Stimulated activated CD8-positive, alpha-beta memory T cell treated with anti-CD3 and anti-CD28 coated beads, Interleukin-15, amount 100 ng/mL, for 24 hours (primary cell): ENCODE data around the gene CAMTA1.

Experiments
- DNase-seq: peaks from one replicate; pipeline ENCODE4 v3.0.0-alpha.2; 2020; ENCODE audit warnings: low read depth

Gene CAMTA1

GRCh38 chr1:7229696-7230631, 444.7 kb downstream of the CAMTA1 start:
- no peak for DNase-seq

GRCh38 chr1:7232441-7233236, 447.4 kb downstream of the CAMTA1 start:
- no peak for DNase-seq

GRCh38 chr1:7233237-7233540, 447.9 kb downstream of the CAMTA1 start:
- no peak for DNase-seq

- DNase-seq: no peak
Measured at GRCh38 chr1:7233646-7234470, 448.6 kb downstream of the CAMTA1 start.

GRCh38 chr1:7234471-7234755, 449.2 kb downstream of the CAMTA1 start:
- no peak for DNase-seq

- no peak for DNase-seq
Measured at GRCh38 chr1:7235871-7236517, 450.7 kb downstream of the CAMTA1 start.

- DNase-seq: no peak
Measured at GRCh38 chr1:7236844-7237515, 451.7 kb downstream of the CAMTA1 start.

GRCh38 chr1:7247158-7247557, 461.9 kb downstream of the CAMTA1 start:
- no peak for DNase-seq

GRCh38 chr1:7247791-7248548, 462.7 kb downstream of the CAMTA1 start:
- DNase-seq: no peak

GRCh38 chr1:7248549-7249199, 463.4 kb downstream of the CAMTA1 start:
- no peak for DNase-seq

GRCh38 chr1:7249516-7249915, 464.3 kb downstream of the CAMTA1 start:
- no peak for DNase-seq

- DNase-seq: no peak
Measured at GRCh38 chr1:7250176-7250575, 464.9 kb downstream of the CAMTA1 start.

- DNase-seq: no peak
Measured at GRCh38 chr1:7250597-7251453, 465.6 kb downstream of the CAMTA1 start.

GRCh38 chr1:7251454-7251800, 466.2 kb downstream of the CAMTA1 start:
- DNase-seq: no peak

GRCh38 chr1:7252411-7253117, 467.3 kb downstream of the CAMTA1 start:
- no peak for DNase-seq

GRCh38 chr1:7253118-7253480, 467.8 kb downstream of the CAMTA1 start:
- no peak for DNase-seq

GRCh38 chr1:7253988-7254587, 468.8 kb downstream of the CAMTA1 start:
- DNase-seq: no peak

GRCh38 chr1:7255303-7256058, 470.2 kb downstream of the CAMTA1 start:
- no peak for DNase-seq
